PFSK-1 (cell line): ENCODE results near the gene PREX1.

Source experiments
- SIN3A ChIP-seq: IDR thresholded peaks from 2 replicates; pipeline ENCODE4 v1.6.1; 2012; ENCODE audit warnings: mild to moderate bottlenecking, low read length, moderate library complexity, borderline replicate concordance; ENCODE audit not compliant: insufficient read depth
- TF ChIP-seq, protein P1 (sequence below), 2 experiments: IDR thresholded peaks; 2 replicates each; pipeline versions ENCODE4 v1.6.1 to v1.8.0; 2011 to 2012; ENCODE audit warnings: low read depth in 2 of 2, low read length in 2 of 2, control low read depth in 1 of 2, inconsistent platforms in 1 of 2, mild to moderate bottlenecking in 1 of 2, moderate library complexity in 1 of 2; ENCODE audit not compliant: insufficient read depth in 1 of 2

DNA sequence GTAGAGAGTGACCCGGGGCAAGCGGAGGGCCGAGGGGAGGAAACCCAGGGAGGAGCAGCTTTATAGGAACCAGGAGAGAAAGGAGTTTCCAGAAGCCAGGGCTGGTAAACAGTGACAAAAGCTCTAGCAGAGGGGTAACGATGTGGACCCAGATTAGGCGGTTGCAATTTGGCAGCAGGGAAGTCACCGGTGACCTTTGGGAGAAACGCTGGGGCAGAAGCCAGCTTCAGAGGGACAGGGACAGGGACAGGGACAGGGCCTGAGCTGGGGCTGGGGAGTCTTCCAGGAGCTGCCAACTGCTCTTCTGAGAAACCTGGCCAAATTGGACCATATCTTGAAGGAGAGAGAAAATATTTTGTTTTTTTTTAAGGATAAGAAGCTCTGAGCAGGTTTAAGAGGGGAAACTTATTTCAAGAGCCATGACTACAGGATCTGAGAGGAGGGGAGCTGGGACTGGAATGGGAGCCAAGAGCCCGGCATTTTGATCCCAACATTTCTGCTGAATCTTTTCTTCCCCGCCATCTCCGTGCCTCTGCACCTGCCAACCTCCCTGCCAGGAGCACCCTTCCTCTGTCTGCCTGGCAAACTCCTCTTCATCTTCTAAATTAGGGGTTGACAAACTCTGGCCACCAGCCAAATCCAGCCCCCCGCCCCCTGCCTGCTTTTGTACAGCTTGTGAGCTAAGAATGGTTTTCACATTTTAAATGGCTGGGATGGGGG, 22.6 kb upstream of the PREX1 start:
- TF ChIP-seq, protein P1, sequence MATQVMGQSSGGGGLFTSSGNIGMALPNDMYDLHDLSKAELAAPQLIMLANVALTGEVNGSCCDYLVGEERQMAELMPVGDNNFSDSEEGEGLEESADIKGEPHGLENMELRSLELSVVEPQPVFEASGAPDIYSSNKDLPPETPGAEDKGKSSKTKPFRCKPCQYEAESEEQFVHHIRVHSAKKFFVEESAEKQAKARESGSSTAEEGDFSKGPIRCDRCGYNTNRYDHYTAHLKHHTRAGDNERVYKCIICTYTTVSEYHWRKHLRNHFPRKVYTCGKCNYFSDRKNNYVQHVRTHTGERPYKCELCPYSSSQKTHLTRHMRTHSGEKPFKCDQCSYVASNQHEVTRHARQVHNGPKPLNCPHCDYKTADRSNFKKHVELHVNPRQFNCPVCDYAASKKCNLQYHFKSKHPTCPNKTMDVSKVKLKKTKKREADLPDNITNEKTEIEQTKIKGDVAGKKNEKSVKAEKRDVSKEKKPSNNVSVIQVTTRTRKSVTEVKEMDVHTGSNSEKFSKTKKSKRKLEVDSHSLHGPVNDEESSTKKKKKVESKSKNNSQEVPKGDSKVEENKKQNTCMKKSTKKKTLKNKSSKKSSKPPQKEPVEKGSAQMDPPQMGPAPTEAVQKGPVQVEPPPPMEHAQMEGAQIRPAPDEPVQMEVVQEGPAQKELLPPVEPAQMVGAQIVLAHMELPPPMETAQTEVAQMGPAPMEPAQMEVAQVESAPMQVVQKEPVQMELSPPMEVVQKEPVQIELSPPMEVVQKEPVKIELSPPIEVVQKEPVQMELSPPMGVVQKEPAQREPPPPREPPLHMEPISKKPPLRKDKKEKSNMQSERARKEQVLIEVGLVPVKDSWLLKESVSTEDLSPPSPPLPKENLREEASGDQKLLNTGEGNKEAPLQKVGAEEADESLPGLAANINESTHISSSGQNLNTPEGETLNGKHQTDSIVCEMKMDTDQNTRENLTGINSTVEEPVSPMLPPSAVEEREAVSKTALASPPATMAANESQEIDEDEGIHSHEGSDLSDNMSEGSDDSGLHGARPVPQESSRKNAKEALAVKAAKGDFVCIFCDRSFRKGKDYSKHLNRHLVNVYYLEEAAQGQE (IDR thresholded peaks at IDR 0.05; ENCODE audit: insufficient read depth in 1 of 2, low read depth in 2 of 2, low read length in 2 of 2): no peak
- TF ChIP-seq SIN3A: no peak
